Endometrial microvascular endothelial cells (primary cell): ENCODE data around the gene RNF39. TPM values are rescaled to one million over a fixed set of nuclear protein-coding genes. Genes with fewer than 3 reads are reported as not detected.
"Not testable (repeated sequence)": the region's sequence is repeated elsewhere in the genome, so short reads cannot be mapped to it uniquely, and the experiment has no call there.

Experiments used
- in situ Hi-C: cut with HindIII; loops from 2 replicates; pipeline ENCODE4 v1.10.0; 2017; ENCODE audit warnings: low sequenced_read_pairs, low pct_unique_long_range_greater_than_20kb; ENCODE audit errors: inconsistent ontology term
- total RNA-seq: library from RNA; depleted of rRNA; stranded (reverse); fragments of >200 nt; gene quantifications from one replicate; pipeline ENCODE4 v1.2.3, GENCODE V29; 2015; ENCODE audit errors: inconsistent ontology term

RNF39 gene
- total RNA-seq, 1 donor from 2014 or later = not detected

GRCh38 chr6:30025186-30025585 is 50.4 kb downstream of the RNF39 start:
- in situ Hi-C loops = no loop called here

GRCh38 chr6:30022712-30023111 is 52.9 kb downstream of the RNF39 start:
- in situ Hi-C loops = not testable (repeated sequence)

GRCh38 chr6:30022189-30022588 is 53.4 kb downstream of the RNF39 start:
- in situ Hi-C loops = no loop called here

- in situ Hi-C loops = no loop called here
Observed at GRCh38 chr6:30020626-30021025, 54.9 kb downstream of the RNF39 start.

Other genes with a start within 250 kb of the RNF39 start
- gene HLA-G, start 247.9 kb downstream of the RNF39 start, total RNA-seq = not detected
- gene HLA-A, start 133.2 kb downstream of the RNF39 start, total RNA-seq = 723 TPM
- 52.0 TPM for gene POLR1H, start 14.5 kb downstream of the RNF39 start, total RNA-seq
- 37.1 TPM for gene PPP1R11, start 8.6 kb downstream of the RNF39 start, total RNA-seq
- gene TRIM31, start 37.3 kb upstream of the RNF39 start, total RNA-seq = not detected
- gene TRIM40, start 60.4 kb upstream of the RNF39 start, total RNA-seq = not detected
- not detected for gene TRIM10, start 85.4 kb upstream of the RNF39 start, total RNA-seq
- not detected for gene TRIM15, start 87.8 kb upstream of the RNF39 start, total RNA-seq
- gene TRIM26, start 137.6 kb upstream of the RNF39 start, total RNA-seq = 62.9 TPM